ENCODE data around the gene ANKS1B.

ANKS1B gene

GRCh38 chr12:98793121-98793520, 1191.6 kb downstream of the ANKS1B start:
- Histone ChIP-seq H3K36me3 (ENCODE audit: insufficient read depth, insufficient read length, low read length) (no peaks in the 10 kb centered on the region), H3K4me3 (ENCODE audit: insufficient read length, low read depth) (no peak overlapping the region), H3K9me3 (ENCODE audit: insufficient read depth, low read length) (no peaks in the 10 kb centered on the region), H3K4me1 (ENCODE audit: insufficient read depth, insufficient read length) (no peaks in the 10 kb centered on the region), H3K9ac (ENCODE audit: insufficient read length, low read depth) (no peak overlapping the region), H3K27me3 (ENCODE audit: insufficient read depth, insufficient read length) (no peaks in the 10 kb centered on the region)
- no peak for DNase-seq (ENCODE audit: low read depth, low spot score)
- no peak for TF ChIP-seq ZNF274 (IDR thresholded peaks at IDR 0.05; ENCODE audit: low read depth, low read length)
- TF ChIP-seq SUZ12 (IDR thresholded peaks at IDR 0.05; ENCODE audit: extremely low read depth, insufficient read depth, insufficient read length) = no peak
- no peak for TF ChIP-seq YY1 (IDR thresholded peaks at IDR 0.05; ENCODE audit: insufficient read depth, insufficient read length)

DNA sequence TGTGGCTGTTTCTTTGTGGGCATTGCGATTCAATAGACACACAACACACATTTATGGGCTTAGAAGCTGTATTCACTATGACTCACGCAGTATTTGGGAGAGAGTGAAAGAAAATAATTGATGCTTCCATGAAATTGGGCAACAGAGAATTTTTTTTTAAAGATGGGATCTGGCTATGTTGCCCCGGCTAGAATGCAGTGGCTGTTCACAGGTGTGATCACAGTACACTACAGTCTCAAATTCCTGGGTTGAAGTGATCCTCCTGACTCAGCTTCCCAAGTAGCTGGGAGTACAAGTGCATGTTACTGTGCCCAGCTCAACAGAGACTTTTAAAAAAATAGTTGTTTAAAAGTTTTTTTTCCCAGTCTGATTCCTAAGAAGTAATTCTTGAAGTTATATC, 1193.3 kb downstream of the ANKS1B start:
- no peak overlapping the region for H3K4me3 ChIP-seq (ENCODE audit: insufficient read length, low read depth)
- no peak overlapping the region for H3K9ac ChIP-seq (ENCODE audit: insufficient read length, low read depth)
- no peaks in the 10 kb centered on the region for H3K4me1 ChIP-seq (ENCODE audit: insufficient read depth, insufficient read length)
- DNase-seq (ENCODE audit: low read depth, low spot score) = no peak
- no peak for TF ChIP-seq ZNF274 (IDR thresholded peaks at IDR 0.05; ENCODE audit: low read depth, low read length)
- TF ChIP-seq YY1 (IDR thresholded peaks at IDR 0.05; ENCODE audit: insufficient read depth, insufficient read length) = no peak
- TF ChIP-seq SUZ12 (IDR thresholded peaks at IDR 0.05; ENCODE audit: extremely low read depth, insufficient read depth, insufficient read length) = no peak
- no peaks in the 10 kb centered on the region for H3K27me3 ChIP-seq (ENCODE audit: insufficient read depth, insufficient read length)
- H3K36me3 ChIP-seq (ENCODE audit: insufficient read depth, insufficient read length, low read length) = no peaks in the 10 kb centered on the region
- H3K9me3 ChIP-seq (ENCODE audit: insufficient read depth, low read length) = no peaks in the 10 kb centered on the region

DNA sequence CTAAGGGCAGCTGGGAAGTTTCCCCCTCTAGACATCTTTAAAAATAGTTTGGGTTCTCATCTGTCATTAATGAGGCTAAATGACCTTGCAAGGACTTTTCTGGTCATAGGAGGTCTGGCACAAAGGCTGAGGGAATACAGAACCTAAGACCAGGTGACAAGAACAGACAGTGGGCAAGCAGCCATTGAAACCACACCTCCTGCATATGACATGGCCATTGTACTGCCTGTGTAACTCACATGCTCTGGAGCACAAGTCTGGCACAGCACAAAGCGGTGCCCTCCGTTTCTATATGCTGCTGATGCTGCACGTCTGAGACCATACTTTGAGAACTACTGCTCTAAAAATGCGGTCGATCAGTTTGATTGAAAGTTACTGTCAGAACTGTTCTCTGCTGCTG, 1196.3 kb downstream of the ANKS1B start:
- H3K4me1 ChIP-seq (ENCODE audit: insufficient read depth, insufficient read length) = no peaks in the 10 kb centered on the region
- no peak overlapping the region for H3K4me3 ChIP-seq (ENCODE audit: insufficient read length, low read depth)
- DNase-seq (ENCODE audit: low read depth, low spot score) = no peak
- H3K27me3 ChIP-seq (ENCODE audit: insufficient read depth, insufficient read length) = no peaks in the 10 kb centered on the region
- TF ChIP-seq YY1 (IDR thresholded peaks at IDR 0.05; ENCODE audit: insufficient read depth, insufficient read length) (no peak), ZNF274 (IDR thresholded peaks at IDR 0.05; ENCODE audit: low read depth, low read length) (no peak), SUZ12 (IDR thresholded peaks at IDR 0.05; ENCODE audit: extremely low read depth, insufficient read depth, insufficient read length) (no peak)
- H3K9me3 ChIP-seq (ENCODE audit: insufficient read depth, low read length) = no peaks in the 10 kb centered on the region
- H3K9ac ChIP-seq (ENCODE audit: insufficient read length, low read depth) = no peak overlapping the region
- H3K36me3 ChIP-seq (ENCODE audit: insufficient read depth, insufficient read length, low read length) = no peaks in the 10 kb centered on the region

DNA sequence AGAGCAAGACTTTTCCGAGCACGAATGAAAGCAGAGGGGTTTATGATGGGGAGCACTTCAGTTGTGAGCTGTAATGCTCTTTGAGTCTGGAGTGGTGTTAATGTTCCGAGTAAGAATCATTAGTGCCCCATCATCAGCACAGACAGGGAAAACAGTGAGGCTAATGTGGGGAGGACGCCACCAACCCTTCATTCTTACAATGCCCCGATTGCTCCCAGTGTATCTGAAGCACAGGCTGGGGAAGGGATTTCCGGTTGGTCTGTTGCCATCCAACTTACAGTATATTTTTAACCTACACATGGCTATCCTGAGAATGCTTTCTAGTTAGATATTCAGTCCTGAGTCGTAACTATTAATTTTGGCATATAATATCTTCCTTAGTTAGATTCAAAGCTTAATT, 1198.1 kb downstream of the ANKS1B start:
- DNase-seq (ENCODE audit: low read depth, low spot score) = no peak
- no peaks in the 10 kb centered on the region for H3K27me3 ChIP-seq (ENCODE audit: insufficient read depth, insufficient read length)
- H3K36me3 ChIP-seq (ENCODE audit: insufficient read depth, insufficient read length, low read length) = no peaks in the 10 kb centered on the region
- no peak overlapping the region for H3K9ac ChIP-seq (ENCODE audit: insufficient read length, low read depth)
- no peaks in the 10 kb centered on the region for H3K4me1 ChIP-seq (ENCODE audit: insufficient read depth, insufficient read length)
- no peaks in the 10 kb centered on the region for H3K9me3 ChIP-seq (ENCODE audit: insufficient read depth, low read length)
- no peak overlapping the region for H3K4me3 ChIP-seq (ENCODE audit: insufficient read length, low read depth)
- TF ChIP-seq YY1 (IDR thresholded peaks at IDR 0.05; ENCODE audit: insufficient read depth, insufficient read length) = no peak
- no peak for TF ChIP-seq SUZ12 (IDR thresholded peaks at IDR 0.05; ENCODE audit: extremely low read depth, insufficient read depth, insufficient read length)
- no peak for TF ChIP-seq ZNF274 (IDR thresholded peaks at IDR 0.05; ENCODE audit: low read depth, low read length)

DNA sequence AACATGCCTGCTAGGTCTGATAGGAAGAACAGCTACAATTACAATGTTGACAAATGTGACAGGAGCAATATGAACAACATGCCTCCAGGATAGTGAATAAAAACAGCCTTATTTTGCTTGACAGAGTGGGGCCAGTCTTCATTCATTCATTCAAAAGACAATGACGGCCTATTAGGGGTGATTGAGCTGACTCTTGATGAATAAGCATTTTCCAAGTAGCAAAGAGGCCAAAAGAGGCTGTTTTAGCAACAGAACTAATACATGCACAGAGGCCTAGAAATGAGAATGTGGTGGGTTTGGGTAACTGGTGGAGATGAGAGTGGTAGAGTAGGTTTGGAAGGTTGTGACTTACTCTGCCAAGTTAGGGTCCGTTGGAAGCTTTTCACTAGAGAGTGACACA, 1201.3 kb downstream of the ANKS1B start:
- no peaks in the 10 kb centered on the region for H3K36me3 ChIP-seq (ENCODE audit: insufficient read depth, insufficient read length, low read length)
- H3K4me1 ChIP-seq (ENCODE audit: insufficient read depth, insufficient read length) = no peaks in the 10 kb centered on the region
- no peak overlapping the region for H3K4me3 ChIP-seq (ENCODE audit: insufficient read length, low read depth)
- TF ChIP-seq YY1 (IDR thresholded peaks at IDR 0.05; ENCODE audit: insufficient read depth, insufficient read length) = no peak
- TF ChIP-seq SUZ12 (IDR thresholded peaks at IDR 0.05; ENCODE audit: extremely low read depth, insufficient read depth, insufficient read length) = no peak
- TF ChIP-seq ZNF274 (IDR thresholded peaks at IDR 0.05; ENCODE audit: low read depth, low read length) = no peak
- H3K9me3 ChIP-seq (ENCODE audit: insufficient read depth, low read length) = no peaks in the 10 kb centered on the region
- H3K27me3 ChIP-seq (ENCODE audit: insufficient read depth, insufficient read length) = no peaks in the 10 kb centered on the region
- no peak for DNase-seq (ENCODE audit: low read depth, low spot score)
- no peak overlapping the region for H3K9ac ChIP-seq (ENCODE audit: insufficient read length, low read depth)

GRCh38 chr12:98780261-98780660, 1204.5 kb downstream of the ANKS1B start:
- no peak overlapping the region for H3K4me3 ChIP-seq (ENCODE audit: insufficient read length, low read depth)
- H3K36me3 ChIP-seq (ENCODE audit: insufficient read depth, insufficient read length, low read length) = no peaks in the 10 kb centered on the region
- no peak for DNase-seq (ENCODE audit: low read depth, low spot score)
- H3K27me3 ChIP-seq (ENCODE audit: insufficient read depth, insufficient read length) = no peaks in the 10 kb centered on the region
- no peaks in the 10 kb centered on the region for H3K9me3 ChIP-seq (ENCODE audit: insufficient read depth, low read length)
- no peak for TF ChIP-seq SUZ12 (IDR thresholded peaks at IDR 0.05; ENCODE audit: extremely low read depth, insufficient read depth, insufficient read length)
- TF ChIP-seq YY1 (IDR thresholded peaks at IDR 0.05; ENCODE audit: insufficient read depth, insufficient read length) = no peak
- no peak for TF ChIP-seq ZNF274 (IDR thresholded peaks at IDR 0.05; ENCODE audit: low read depth, low read length)
- no peak overlapping the region for H3K9ac ChIP-seq (ENCODE audit: insufficient read length, low read depth)
- no peaks in the 10 kb centered on the region for H3K4me1 ChIP-seq (ENCODE audit: insufficient read depth, insufficient read length)

GRCh38 chr12:98772818-98773217, 1211.9 kb downstream of the ANKS1B start:
- no peak for DNase-seq (ENCODE audit: low read depth, low spot score)
- H3K9me3 ChIP-seq (ENCODE audit: insufficient read depth, low read length) = peaks cover 13% of the 10 kb centered on the region; the same call in 1 of the 2 replicates
- no peaks in the 10 kb centered on the region for H3K4me1 ChIP-seq (ENCODE audit: insufficient read depth, insufficient read length)
- no peak overlapping the region for H3K9ac ChIP-seq (ENCODE audit: insufficient read length, low read depth)
- H3K36me3 ChIP-seq (ENCODE audit: insufficient read depth, insufficient read length, low read length) = no peaks in the 10 kb centered on the region
- TF ChIP-seq ZNF274 (IDR thresholded peaks at IDR 0.05; ENCODE audit: low read depth, low read length) (no peak), SUZ12 (IDR thresholded peaks at IDR 0.05; ENCODE audit: extremely low read depth, insufficient read depth, insufficient read length) (no peak), YY1 (IDR thresholded peaks at IDR 0.05; ENCODE audit: insufficient read depth, insufficient read length) (no peak)
- H3K4me3 ChIP-seq (ENCODE audit: insufficient read length, low read depth) = no peak overlapping the region
- no peaks in the 10 kb centered on the region for H3K27me3 ChIP-seq (ENCODE audit: insufficient read depth, insufficient read length)
